HCT116 (cell line): ENCODE data around the gene SHISAL2B. TPM values are rescaled to one million over a fixed set of nuclear protein-coding genes. Genes with fewer than 3 reads are reported as not detected.

Source experiments
- ATAC-seq: fragments of 200-7000 bp; cut with Tn5 transposase; 2 replicates; pipeline ENCODE4 v1.9.1; 2020; ENCODE audit warnings: mild to moderate bottlenecking, moderate library complexity
- BruUV-seq: library from RNA; stranded (reverse); fragments of 400-500 nt; replicated peaks from 2 replicates; lab custom pipeline; 2021; lab: Mats Ljungman, UMichigan
- CTCF ChIA-PET: fragments of 300-600 bp; sonication (Branson Sonifier 250); formaldehyde crosslinking; loops from one replicate; lab custom pipeline; 2021; ENCODE audit warnings: antibody characterized with exemption; lab: Charles Lee
- POLR2A ChIA-PET: fragments of 300-600, 350-600 bp; sonication (Branson Sonifier 250); formaldehyde crosslinking; loops from one replicate; lab custom pipeline; 2021; ENCODE audit warnings: antibody characterized with exemption; lab: Charles Lee
- RAD21 ChIA-PET, 2 experiments: fragments of 300-600 bp; sonication (Branson Sonifier 250); formaldehyde crosslinking; loops; one replicate each; lab custom pipeline; 2023; ENCODE audit warnings: low total read pairs in 2 of 2; ENCODE audit not compliant: uncharacterized antibody in 2 of 2, unreplicated experiment in 2 of 2, low non-redundant PET in 1 of 2; lab: Charles Lee
- DNase-seq: peaks from one replicate; pipeline ENCODE4 v3.0.0-alpha.2; 2010; ENCODE audit warnings: low read depth, low spot score
- H2AFZ ChIP-seq: fragments of 200-600 bp; shearing (Covaris generic), sonication (generic); 2 replicates; pipeline ENCODE4 v1.6.1; 2017; ENCODE audit warnings: low read depth, mixed run types, mixed read lengths, antibody characterized with exemption, low read length; ENCODE audit not compliant: poor library complexity, severe bottlenecking
- H3K27ac ChIP-seq: 2 replicates; pipeline ENCODE4 v1.5.1; 2012; ENCODE audit warnings: low read depth, low read length
- H3K27me3 ChIP-seq: fragments of 200-600 bp; sonication (generic); 2 replicates; pipeline ENCODE4 v1.6.1; 2016; ENCODE audit warnings: mixed run types, low read length, mixed read lengths; ENCODE audit not compliant: insufficient read depth
- H3K36me3 ChIP-seq, 2 experiments: fragments of 200-500 bp in 1 of 2; fragments of 200-600 bp in 1 of 2; sonication (Bioruptor generic) in 1 of 2; sonication (generic) in 1 of 2; 2 replicates each; pipeline versions ENCODE4 v1.5.1 to v1.6.1; 2014 to 2016; ENCODE audit warnings: low read length in 2 of 2, inconsistent platforms in 1 of 2, mixed read lengths in 1 of 2, mixed run types in 1 of 2; ENCODE audit not compliant: insufficient read depth in 2 of 2, control insufficient read depth in 1 of 2
- H3K4me1 ChIP-seq, 2 experiments: fragments of 200-600 bp in 1 of 2; sonication (generic) in 1 of 2; 2 replicates each; pipeline versions ENCODE4 v1.5.1 to v1.6.1; 2012 to 2017; ENCODE audit warnings: low read length in 2 of 2, inconsistent platforms in 1 of 2, mild to moderate bottlenecking in 1 of 2, mixed read lengths in 1 of 2, mixed run types in 1 of 2, moderate library complexity in 1 of 2; ENCODE audit not compliant: insufficient read depth in 2 of 2, control insufficient read depth in 1 of 2
- H3K4me2 ChIP-seq: fragments of 200-600 bp; sonication (generic); 2 replicates; pipeline ENCODE4 v1.6.1; 2017; ENCODE audit warnings: mixed run types, low read length, mixed read lengths
- H3K4me3 ChIP-seq, 2 experiments: fragments of 200-600 bp in 1 of 2; sonication (generic) in 1 of 2; replicated peaks in 1 of 2; 2 replicates each; pipeline ENCODE4 v1.5.1; 2011 to 2016; ENCODE audit warnings: low read length in 2 of 2, control low read depth in 1 of 2, low read depth in 1 of 2, mild to moderate bottlenecking in 1 of 2, mixed read lengths in 1 of 2, mixed run types in 1 of 2
- H3K79me2 ChIP-seq: fragments of 200-600 bp; sonication (generic); 2 replicates; pipeline ENCODE4 v1.6.1; 2017; ENCODE audit warnings: mild to moderate bottlenecking, mixed run types, low read length, moderate library complexity, mixed read lengths; ENCODE audit not compliant: insufficient read depth
- H3K9ac ChIP-seq: fragments of 200-600 bp; sonication (generic); 2 replicates; pipeline ENCODE4 v1.6.1; 2016; ENCODE audit warnings: low read length, mixed read lengths
- H3K9me2 ChIP-seq: fragments of 200-600 bp; sonication (generic), shearing (Covaris generic); 2 replicates; pipeline ENCODE4 v1.6.1; 2017; ENCODE audit warnings: mixed run types, mild to moderate bottlenecking, moderate library complexity; ENCODE audit not compliant: insufficient read depth
- H3K9me3 ChIP-seq, 2 experiments: fragments of 200-500 bp in 1 of 2; fragments of 200-600 bp in 1 of 2; sonication (Bioruptor generic) in 1 of 2; sonication (generic) in 1 of 2; 2 replicates each; pipeline ENCODE4 v1.6.1; 2014 to 2017; ENCODE audit warnings: low read length in 2 of 2, mixed read lengths in 2 of 2, inconsistent platforms in 1 of 2, low read depth in 1 of 2, mild to moderate bottlenecking in 1 of 2, mixed run types in 1 of 2, moderate library complexity in 1 of 2; ENCODE audit not compliant: control insufficient read depth in 1 of 2, insufficient read depth in 1 of 2
- H4K20me1 ChIP-seq: fragments of 200-600 bp; sonication (generic), shearing (Covaris generic); 2 replicates; pipeline ENCODE4 v1.6.1; 2017; ENCODE audit warnings: mixed run types, mild to moderate bottlenecking, moderate library complexity; ENCODE audit not compliant: insufficient read depth
- CEBPB ChIP-seq: IDR thresholded peaks from 2 replicates; pipeline ENCODE4 v1.6.1; 2012; ENCODE audit warnings: low read depth
- FOSL1 ChIP-seq: IDR thresholded peaks from 2 replicates; pipeline ENCODE4 v1.6.1; 2012; ENCODE audit warnings: low read depth
- POLR2A ChIP-seq: IDR thresholded peaks from 2 replicates; pipeline ENCODE4 v1.7.0; 2011; ENCODE audit warnings: borderline replicate concordance; ENCODE audit not compliant: insufficient read depth, insufficient read length; ENCODE audit errors: extremely low read depth
- POLR2AphosphoS5 ChIP-seq: IDR thresholded peaks from 2 replicates; pipeline ENCODE4 v1.6.1; 2011; ENCODE audit warnings: mild to moderate bottlenecking, low read depth, low read length, moderate library complexity
- SIN3A ChIP-seq: IDR thresholded peaks from 2 replicates; pipeline ENCODE4 v1.6.1; 2012; ENCODE audit warnings: low read depth
- YY1 ChIP-seq: IDR thresholded peaks from 2 replicates; pipeline ENCODE4 v1.6.1; 2011; ENCODE audit warnings: low read length, low read depth, moderate library complexity, mild to moderate bottlenecking; ENCODE audit not compliant: insufficient replicate concordance; ENCODE audit errors: extremely low read depth
- ZBTB33 ChIP-seq: IDR thresholded peaks from 2 replicates; pipeline ENCODE4 v1.6.1; 2011; ENCODE audit warnings: mild to moderate bottlenecking, low read length, moderate library complexity; ENCODE audit not compliant: insufficient replicate concordance; ENCODE audit errors: extremely low read depth
- ZFX ChIP-seq: fragments of 450-650 bp; IDR thresholded peaks from 2 replicates; pipeline ENCODE4 v1.6.1; 2017
- intact Hi-C: fragments of 100-400 bp; cut with micrococcal nuclease; formaldehyde crosslinking; loops from 2 replicates; pipeline ENCODE4 v1.10.0; 2022
- total RNA-seq: library from RNA; stranded (reverse); gene quantifications from one replicate; pipeline ENCODE4 v1.2.1, GENCODE V29; 2021; ENCODE audit not compliant: unreplicated experiment
- TF ChIP-seq, protein P1 (sequence below): IDR thresholded peaks from 2 replicates; pipeline ENCODE4 v1.6.1; 2012; ENCODE audit warnings: low read depth

Gene SHISAL2B
- total RNA-seq, 1 experiment from 2014 or later = not detected

GRCh38 chr5:64763948-64764503 is 73.7 kb downstream of the SHISAL2B start:
- Histone ChIP-seq H3K4me3 (no peak overlapping the region), H3K9me2 (no peaks in the 10 kb centered on the region), H3K27ac (no peak overlapping the region), H3K4me1 (peaks cover 12 to 19% of the 10 kb centered on the region in 2 experiments; a peak in 3 of 4 replicates), H3K4me2 (no peak overlapping the region), H3K79me2 (peaks cover 94% of the 10 kb centered on the region), H2AFZ (no peak overlapping the region), H3K9me3 (no peaks in the 10 kb centered on the region), H3K27me3 (no peaks in the 10 kb centered on the region), H4K20me1 (no peaks in the 10 kb centered on the region), H3K36me3 (no peaks in the 10 kb centered on the region; a peak in 1 of 4 replicates), H3K9ac (no peak overlapping the region)
- POLR2A ChIA-PET = no interaction called here
- CTCF ChIA-PET = interaction anchor here (0.7 kb wide), 1 partner anchor 21 kb away, joined by 3 read pairs; no protein-coding TSS in a partner anchor
- BruUV-seq = no TSS peak
- TF ChIP-seq, protein P1, sequence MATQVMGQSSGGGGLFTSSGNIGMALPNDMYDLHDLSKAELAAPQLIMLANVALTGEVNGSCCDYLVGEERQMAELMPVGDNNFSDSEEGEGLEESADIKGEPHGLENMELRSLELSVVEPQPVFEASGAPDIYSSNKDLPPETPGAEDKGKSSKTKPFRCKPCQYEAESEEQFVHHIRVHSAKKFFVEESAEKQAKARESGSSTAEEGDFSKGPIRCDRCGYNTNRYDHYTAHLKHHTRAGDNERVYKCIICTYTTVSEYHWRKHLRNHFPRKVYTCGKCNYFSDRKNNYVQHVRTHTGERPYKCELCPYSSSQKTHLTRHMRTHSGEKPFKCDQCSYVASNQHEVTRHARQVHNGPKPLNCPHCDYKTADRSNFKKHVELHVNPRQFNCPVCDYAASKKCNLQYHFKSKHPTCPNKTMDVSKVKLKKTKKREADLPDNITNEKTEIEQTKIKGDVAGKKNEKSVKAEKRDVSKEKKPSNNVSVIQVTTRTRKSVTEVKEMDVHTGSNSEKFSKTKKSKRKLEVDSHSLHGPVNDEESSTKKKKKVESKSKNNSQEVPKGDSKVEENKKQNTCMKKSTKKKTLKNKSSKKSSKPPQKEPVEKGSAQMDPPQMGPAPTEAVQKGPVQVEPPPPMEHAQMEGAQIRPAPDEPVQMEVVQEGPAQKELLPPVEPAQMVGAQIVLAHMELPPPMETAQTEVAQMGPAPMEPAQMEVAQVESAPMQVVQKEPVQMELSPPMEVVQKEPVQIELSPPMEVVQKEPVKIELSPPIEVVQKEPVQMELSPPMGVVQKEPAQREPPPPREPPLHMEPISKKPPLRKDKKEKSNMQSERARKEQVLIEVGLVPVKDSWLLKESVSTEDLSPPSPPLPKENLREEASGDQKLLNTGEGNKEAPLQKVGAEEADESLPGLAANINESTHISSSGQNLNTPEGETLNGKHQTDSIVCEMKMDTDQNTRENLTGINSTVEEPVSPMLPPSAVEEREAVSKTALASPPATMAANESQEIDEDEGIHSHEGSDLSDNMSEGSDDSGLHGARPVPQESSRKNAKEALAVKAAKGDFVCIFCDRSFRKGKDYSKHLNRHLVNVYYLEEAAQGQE = no peak
- TF ChIP-seq CEBPB (no peak), POLR2A (no peak), ZBTB33 (no peak), ZFX (no peak), YY1 (no peak), FOSL1 (no peak), SIN3A (no peak), POLR2AphosphoS5 (no peak)
- DNase-seq (no peak), ATAC-seq (no peak)
- RAD21 ChIA-PET = no interaction called here
- intact Hi-C loops = no loop called here
